Right lung (tissue), 5 donors: ENCODE results near the gene CPNE7. TPM values are rescaled to one million over a fixed set of nuclear protein-coding genes. Genes with fewer than 3 reads are reported as not detected.
"Not testable (repeated sequence)": the region's sequence is repeated elsewhere in the genome, so short reads cannot be mapped to it uniquely, and the experiment has no call there.

Experiments used
- DNase-seq, 2 donors: peaks; one replicate each; pipeline ENCODE4 v3.0.0-alpha.2; 2013
- polyA plus RNA-seq, 5 donors: library from polyadenylated mRNA; unstranded; fragments of 120-200 nt; gene quantifications; one replicate each; pipeline versions ENCODE4 v1.2.1 to v1.2.3, GENCODE V29; 2013; ENCODE audit warnings: inconsistent platforms in 1 of 5, low replicate concordance in 1 of 5; ENCODE audit not compliant: insufficient read length in 5 of 5, insufficient read depth in 1 of 5

Gene CPNE7
- polyA plus RNA-seq, 5 donors: 0.26 to 0.76 (median 0.33) TPM; not detected in 1

GRCh38 chr16:89621136-89621697, 45.7 kb downstream of the CPNE7 start:
- no peak for DNase-seq

- DNase-seq: no peak
Measured at GRCh38 chr16:89621698-89622409, 46.3 kb downstream of the CPNE7 start.

- no peak for DNase-seq
Measured at GRCh38 chr16:89623511-89624261, 48.1 kb downstream of the CPNE7 start.

- DNase-seq: no peak
Measured at GRCh38 chr16:89624777-89625761, 49.5 kb downstream of the CPNE7 start.

GRCh38 chr16:89629827-89630610, 54.5 kb downstream of the CPNE7 start:
- no peak for DNase-seq

GRCh38 chr16:89633064-89633631, 57.6 kb downstream of the CPNE7 start:
- DNase-seq: no peak

- not testable (repeated sequence) for DNase-seq
Measured at GRCh38 chr16:89634463-89635385, 59.2 kb downstream of the CPNE7 start.

GRCh38 chr16:89636663-89637062, 61.1 kb downstream of the CPNE7 start:
- no peak for DNase-seq

GRCh38 chr16:89637379-89637778, 61.8 kb downstream of the CPNE7 start:
- no peak for DNase-seq

GRCh38 chr16:89638455-89638854, 62.9 kb downstream of the CPNE7 start:
- no peak for DNase-seq

GRCh38 chr16:89639385-89639784, 63.8 kb downstream of the CPNE7 start:
- DNase-seq: no peak

- no peak for DNase-seq
Measured at GRCh38 chr16:89641458-89642119, 66.0 kb downstream of the CPNE7 start.

- DNase-seq: no peak
Measured at GRCh38 chr16:89642574-89642973, 67.0 kb downstream of the CPNE7 start.

GRCh38 chr16:89643769-89644300, 68.3 kb downstream of the CPNE7 start:
- DNase-seq: no peak

GRCh38 chr16:89645122-89645521, 69.6 kb downstream of the CPNE7 start:
- DNase-seq: no peak

- no peak for DNase-seq
Measured at GRCh38 chr16:89646270-89646669, 70.7 kb downstream of the CPNE7 start.
